ENCODE results near the gene MS4A3.

Gene MS4A3

GRCh38 chr11:60085909-60086308 is 29.4 kb downstream of the MS4A3 start:
- Histone ChIP-seq H3K36me3 (ENCODE audit: insufficient read depth) (no peaks in the 10 kb centered on the region), H3K4me1 (ENCODE audit: low read depth, poor library complexity, severe bottlenecking) (no peaks in the 10 kb centered on the region), H3K79me2 (ENCODE audit: insufficient read depth, low read depth) (no peaks in the 10 kb centered on the region), H2AFZ (ENCODE audit: low read depth) (no peak overlapping the region), H3K9ac (no peak overlapping the region), H4K20me1 (ENCODE audit: insufficient read depth) (no peaks in the 10 kb centered on the region), H3K4me2 (no peak overlapping the region), H3K4me3 (IDR thresholded peaks at IDR 0.05; ENCODE audit: insufficient read depth, low read depth, low read length) (no peak overlapping the region), H3K27ac (no peak overlapping the region), H3K27me3 (ENCODE audit: insufficient read depth, low read depth) (no peaks in the 10 kb centered on the region)
- TF ChIP-seq CTCF (conservative IDR thresholded peaks at IDR 0.05; ENCODE audit: low read depth, low read length): no peak

GRCh38 chr11:60087239-60087638 is 30.8 kb downstream of the MS4A3 start:
- Histone ChIP-seq H3K27ac (no peak overlapping the region), H3K9ac (no peak overlapping the region), H3K36me3 (ENCODE audit: insufficient read depth) (no peaks in the 10 kb centered on the region), H3K4me2 (no peak overlapping the region), H2AFZ (ENCODE audit: low read depth) (no peak overlapping the region), H3K4me3 (IDR thresholded peaks at IDR 0.05; ENCODE audit: insufficient read depth, low read depth, low read length) (no peak overlapping the region), H4K20me1 (ENCODE audit: insufficient read depth) (no peaks in the 10 kb centered on the region), H3K4me1 (ENCODE audit: low read depth, poor library complexity, severe bottlenecking) (no peaks in the 10 kb centered on the region), H3K79me2 (ENCODE audit: insufficient read depth, low read depth) (no peaks in the 10 kb centered on the region), H3K27me3 (ENCODE audit: insufficient read depth, low read depth) (no peaks in the 10 kb centered on the region)
- TF ChIP-seq CTCF (conservative IDR thresholded peaks at IDR 0.05; ENCODE audit: low read depth, low read length): no peak

- Histone ChIP-seq H2AFZ (ENCODE audit: low read depth) (no peak within 1 kb of the TSS), H3K4me2 (no peak within 1 kb of the TSS), H3K36me3 (ENCODE audit: insufficient read depth) (no peaks in the 10 kb centered on the region), H3K4me1 (ENCODE audit: low read depth, poor library complexity, severe bottlenecking) (no peaks in the 10 kb centered on the region), H3K27ac (no peak within 1 kb of the TSS), H3K79me2 (ENCODE audit: insufficient read depth, low read depth) (no peaks in the 10 kb centered on the region), H3K9ac (no peak within 1 kb of the TSS), H3K4me3 (IDR thresholded peaks at IDR 0.05; ENCODE audit: insufficient read depth, low read depth, low read length) (no peak within 1 kb of the TSS), H3K27me3 (ENCODE audit: insufficient read depth, low read depth) (no peaks in the 10 kb centered on the region), H4K20me1 (ENCODE audit: insufficient read depth) (no peaks in the 10 kb centered on the region)
- no peak for TF ChIP-seq CTCF (conservative IDR thresholded peaks at IDR 0.05; ENCODE audit: low read depth, low read length)
Measured at GRCh38 chr11:60088364-60088763, 31.9 kb downstream of the MS4A3 start, which contains the start of gene MS4A2. TSS of gene MS4A2 (plus strand) at chr11:60088664. CDS start at chr11:60088766, 102 bp downstream.

GRCh38 chr11:60095477-60096120 is 39.1 kb downstream of the MS4A3 start:
- Histone ChIP-seq H3K27me3 (ENCODE audit: insufficient read depth, low read depth) (no peaks in the 10 kb centered on the region), H3K4me2 (no peak overlapping the region), H3K27ac (no peak overlapping the region), H2AFZ (ENCODE audit: low read depth) (no peak overlapping the region), H3K36me3 (ENCODE audit: insufficient read depth) (no peaks in the 10 kb centered on the region), H3K4me3 (IDR thresholded peaks at IDR 0.05; ENCODE audit: insufficient read depth, low read depth, low read length) (no peak overlapping the region), H3K9ac (no peak overlapping the region), H4K20me1 (ENCODE audit: insufficient read depth) (no peaks in the 10 kb centered on the region), H3K79me2 (ENCODE audit: insufficient read depth, low read depth) (no peaks in the 10 kb centered on the region), H3K4me1 (ENCODE audit: low read depth, poor library complexity, severe bottlenecking) (no peaks in the 10 kb centered on the region)
- no peak for TF ChIP-seq CTCF (conservative IDR thresholded peaks at IDR 0.05; ENCODE audit: low read depth, low read length)
